GM21737 (cell line): Measurements from ENCODE around the gene RSBN1L.

ENCODE experiments used
- ATAC-seq: cut with Tn5 transposase; IDR thresholded peaks from one replicate; pipeline ENCODE4 v1.9.1; 2021; ENCODE audit warnings: mild to moderate bottlenecking, moderate library complexity; ENCODE audit not compliant: unreplicated experiment

Gene RSBN1L

GRCh38 chr7:77727936-77728701 lies 31.9 kb downstream of the RSBN1L start:
- ATAC-seq = no peak

- no peak for ATAC-seq
Observed at GRCh38 chr7:77729574-77730348, 33.5 kb downstream of the RSBN1L start.

- ATAC-seq = no peak
Observed at GRCh38 chr7:77731716-77732115, 35.5 kb downstream of the RSBN1L start.

GRCh38 chr7:77734659-77735421 lies 38.6 kb downstream of the RSBN1L start:
- ATAC-seq = no peak

GRCh38 chr7:77735457-77735856 lies 39.2 kb downstream of the RSBN1L start:
- no peak for ATAC-seq

GRCh38 chr7:77736991-77737390 lies 40.7 kb downstream of the RSBN1L start:
- no peak for ATAC-seq

- no peak for ATAC-seq
Observed at GRCh38 chr7:77738382-77738781, 42.1 kb downstream of the RSBN1L start.

GRCh38 chr7:77738871-77739270 lies 42.6 kb downstream of the RSBN1L start:
- ATAC-seq = no peak

- no peak for ATAC-seq
Observed at GRCh38 chr7:77740257-77740656, 44.0 kb downstream of the RSBN1L start.

GRCh38 chr7:77743518-77743917 lies 47.3 kb downstream of the RSBN1L start:
- no peak for ATAC-seq

- no peak for ATAC-seq
Observed at GRCh38 chr7:77745746-77746145, 49.5 kb downstream of the RSBN1L start.

GRCh38 chr7:77746164-77746823 lies 50.0 kb downstream of the RSBN1L start:
- no peak for ATAC-seq

- ATAC-seq = no peak
Observed at GRCh38 chr7:77746824-77747165, 50.5 kb downstream of the RSBN1L start.

GRCh38 chr7:77747178-77747577 lies 50.9 kb downstream of the RSBN1L start:
- ATAC-seq = no peak

GRCh38 chr7:77747718-77748117 lies 51.5 kb downstream of the RSBN1L start:
- ATAC-seq = no peak

- ATAC-seq = no peak
Observed at GRCh38 chr7:77752016-77752415, 55.8 kb downstream of the RSBN1L start.

GRCh38 chr7:77753173-77753572 lies 56.9 kb downstream of the RSBN1L start:
- no peak for ATAC-seq

GRCh38 chr7:77757589-77757988 lies 61.3 kb downstream of the RSBN1L start:
- ATAC-seq = peak; percentile 64

GRCh38 chr7:77759294-77759889 lies 63.1 kb downstream of the RSBN1L start:
- peak; percentile 48 for ATAC-seq

- no peak for ATAC-seq
Observed at GRCh38 chr7:77760809-77761453, 64.7 kb downstream of the RSBN1L start.
